ENCODE measurements around the gene POU3F2.

POU3F2 gene

GRCh38 chr6:98844244-98845210 lies 10.2 kb downstream of the POU3F2 start:
- no peak for DNase-seq

- peak; percentile 80 to 88 for DNase-seq
Measured at GRCh38 chr6:98845211-98846020, 11.0 kb downstream of the POU3F2 start.

- DNase-seq, result no peak
Measured at GRCh38 chr6:98846021-98846380, 11.6 kb downstream of the POU3F2 start.

GRCh38 chr6:98847416-98847778 lies 13.0 kb downstream of the POU3F2 start:
- DNase-seq, result no peak

GRCh38 chr6:98847779-98848538 lies 13.6 kb downstream of the POU3F2 start:
- no peak for DNase-seq

- no peak for DNase-seq
Measured at GRCh38 chr6:98848539-98849242, 14.3 kb downstream of the POU3F2 start.

GRCh38 chr6:98864497-98864896 lies 30.1 kb downstream of the POU3F2 start:
- DNase-seq, result no peak

- DNase-seq, result peak; percentile 7 to 51
Measured at GRCh38 chr6:98871057-98871456, 36.7 kb downstream of the POU3F2 start.

GRCh38 chr6:98871821-98872220 lies 37.4 kb downstream of the POU3F2 start:
- no peak for DNase-seq

- no peak for DNase-seq
Measured at GRCh38 chr6:98875375-98875774, 41.0 kb downstream of the POU3F2 start.

- no peak for DNase-seq
Measured at GRCh38 chr6:98877250-98877649, 42.9 kb downstream of the POU3F2 start.

GRCh38 chr6:98880486-98880885 lies 46.1 kb downstream of the POU3F2 start:
- DNase-seq, result no peak

GRCh38 chr6:98885330-98885729 lies 51.0 kb downstream of the POU3F2 start:
- no peak for DNase-seq

GRCh38 chr6:98887650-98888049 lies 53.3 kb downstream of the POU3F2 start:
- no peak for DNase-seq

Measured in NCI-H446 (cell line).